GM12878 (cell line): ENCODE data around the gene HERC6. TPM values are rescaled to one million over a fixed set of nuclear protein-coding genes. Genes with fewer than 3 reads are reported as not detected.
"Not testable (repeated sequence)": the region's sequence is repeated elsewhere in the genome, so short reads cannot be mapped to it uniquely, and the experiment has no call there.

ENCODE experiments used
- ATAC-seq: fragments of 200-7000 bp; cut with Tn5 transposase; 3 replicates; pipeline ENCODE4 v1.9.1; 2020; ENCODE audit warnings: mild to moderate bottlenecking, moderate library complexity
- BruUV-seq: library from RNA; stranded (reverse); fragments of 400-500 nt; replicated peaks from 2 replicates; lab custom pipeline; 2021; lab: Mats Ljungman, UMichigan
- CTCF ChIA-PET: fragments of 300-600 bp; sonication (Branson Sonifier 250); formaldehyde crosslinking; extraction: SDS; loops from one replicate; lab custom pipeline; 2021; ENCODE audit warnings: inconsistent platforms; lab: Yijun Ruan, JAX
- POLR2A ChIA-PET: fragments of 350-600 bp; formaldehyde crosslinking; extraction: SDS; loops from one replicate; lab custom pipeline; 2021; ENCODE audit warnings: inconsistent platforms; lab: Charles Lee
- RAD21 ChIA-PET: fragments of 300-600 bp; sonication (Branson Sonifier 250); formaldehyde crosslinking; loops from one replicate; lab custom pipeline; 2023; ENCODE audit warnings: antibody characterized with exemption; ENCODE audit not compliant: unreplicated experiment; lab: Charles Lee
- SMC1A ChIA-PET: fragments of 300-600 bp; sonication (Branson Sonifier 250); formaldehyde crosslinking; loops from one replicate; lab custom pipeline; 2023; ENCODE audit not compliant: unreplicated experiment, uncharacterized antibody; lab: Charles Lee
- DNase-seq: peaks from one replicate; pipeline ENCODE4 v3.0.0-alpha.2; 2011; ENCODE audit warnings: low read depth, low spot score
- FAIRE-seq: peaks from 3 replicates; lab custom pipeline; 2011; peaks lifted over from hg19 to GRCh38; lab: Jason Lieb, UNC
- H2AFZ ChIP-seq: 2 replicates; pipeline ENCODE4 v1.6.0; 2011; ENCODE audit warnings: low read depth, low read length, control low read depth; ENCODE audit not compliant: control insufficient read depth
- H3K27ac ChIP-seq: 2 replicates; pipeline ENCODE4 v1.5.1; 2011; ENCODE audit warnings: control low read depth; ENCODE audit not compliant: control insufficient read depth, insufficient read depth
- H3K27me3 ChIP-seq, 2 experiments: replicated peaks in 1 of 2; 2 replicates each; pipeline versions ENCODE4 v1.6.0 to v1.6.1; 2011; ENCODE audit warnings: low read length in 1 of 2; ENCODE audit not compliant: control insufficient read depth in 2 of 2, insufficient read depth in 2 of 2
- H3K36me3 ChIP-seq, 2 experiments: 2 replicates each; pipeline ENCODE4 v1.5.1; 2011; ENCODE audit warnings: low read length in 1 of 2; ENCODE audit not compliant: control insufficient read depth in 2 of 2, insufficient read depth in 2 of 2
- H3K4me1 ChIP-seq: 2 replicates; pipeline ENCODE4 v1.6.1; 2011; ENCODE audit warnings: mild to moderate bottlenecking, low read length, moderate library complexity, mixed read lengths; ENCODE audit not compliant: control insufficient read depth, insufficient read depth
- H3K4me2 ChIP-seq: 2 replicates; pipeline ENCODE4 v1.6.0; 2011; ENCODE audit warnings: control low read depth; ENCODE audit not compliant: control insufficient read depth, insufficient read depth
- H3K4me3 ChIP-seq: fragments of 200-600 bp; sonication (generic); 2 replicates; pipeline ENCODE4 v1.5.1; 2016
- H3K79me2 ChIP-seq: 2 replicates; pipeline ENCODE4 v1.6.0; 2011; ENCODE audit warnings: low read length; ENCODE audit not compliant: control insufficient read depth, insufficient read depth
- H3K9ac ChIP-seq: 2 replicates; pipeline ENCODE4 v1.8.0; 2011; ENCODE audit warnings: low read length, control low read depth, mixed read lengths; ENCODE audit not compliant: control insufficient read depth, insufficient read depth
- H3K9me3 ChIP-seq: replicated peaks from 3 replicates; pipeline ENCODE4 v1.5.1; 2011; ENCODE audit warnings: mild to moderate bottlenecking, low read length; ENCODE audit not compliant: control insufficient read depth, insufficient read depth
- H4K20me1 ChIP-seq: 2 replicates; pipeline ENCODE4 v1.6.0; 2011; ENCODE audit not compliant: control insufficient read depth, insufficient read depth
- CREM ChIP-seq: IDR thresholded peaks from 2 replicates; pipeline ENCODE4 v1.6.1; 2014; ENCODE audit warnings: antibody characterized with exemption, low read depth
- EP300 ChIP-seq, 2 experiments: fragments of 150-350 bp in 1 of 2; IDR thresholded peaks; 2 replicates each; pipeline ENCODE4 v1.6.1; 2011 to 2012; ENCODE audit warnings: low read depth in 2 of 2, low read length in 2 of 2, borderline replicate concordance in 1 of 2, improper control_type of control experiment in 1 of 2, inconsistent platforms in 1 of 2; ENCODE audit not compliant: control insufficient read depth in 1 of 2
- KDM1A ChIP-seq: fragments of 200-600 bp; sonication (generic); IDR thresholded peaks from 2 replicates; pipeline ENCODE4 v1.6.1; 2016; ENCODE audit warnings: borderline replicate concordance
- POLR2A ChIP-seq: IDR thresholded peaks from 2 replicates; pipeline ENCODE4 v1.6.1; 2011; ENCODE audit warnings: low read depth, mild to moderate bottlenecking, low read length
- RUNX3 ChIP-seq: IDR thresholded peaks from 2 replicates; pipeline ENCODE4 v1.6.1; 2012; ENCODE audit warnings: low read length, inconsistent platforms
- WGBS: methylation state at CpG from one replicate; pipeline ENCODE4 v1.1.6; 2016; ENCODE audit warnings: low lambda C conversion rate; ENCODE audit not compliant: insufficient replicate concordance, insufficient coverage; ENCODE audit errors: missing lambda C conversion rate; 5-methylcytosine and 5-hydroxymethylcytosine counted together
- in situ Hi-C: fragments of 300-500 bp; cut with MboI; formaldehyde crosslinking; loops from 9 replicates; pipeline ENCODE4 v1.14.3; 2018; ENCODE audit warnings: mixed read lengths
- intact Hi-C: fragments of 100-400 bp; cut with micrococcal nuclease; formaldehyde crosslinking; loops from one replicate; pipeline ENCODE4 v1.14.2; 2022; ENCODE audit not compliant: unreplicated experiment
- polyA plus RNA-seq, 11 experiments: library from polyadenylated mRNA; depleted of rRNA in 4 of 11; unstranded in 6 of 11; stranded (reverse) in 5 of 11; fragments of >200 nt; fragmentation: Nextera tagmentation in 4 of 11; fragmentation: Illumina TruSeq in 1 of 11; extraction: Ambion mirVana in 4 of 11; extraction: Trizol in 1 of 11; gene quantifications; 1 replicate in 1 of 11; 2 replicates in 10 of 11; pipeline versions ENCODE4 v1.2.1 to v1.2.3, GENCODE V29; 2011 to 2016; ENCODE audit warnings: inconsistent platforms in 2 of 11, missing spikeins in 2 of 11, low read depth in 1 of 11
- total RNA-seq, 4 experiments: library from RNA; depleted of rRNA in 3 of 4; stranded (reverse); fragments of >200 nt in 3 of 4; fragmentation: Illumina TruSeq in 1 of 4; extraction: Trizol in 1 of 4; gene quantifications; 2 replicates each; pipeline versions ENCODE4 v1.2.1 to v1.2.3, GENCODE V29; 2013 to 2021
- TF ChIP-seq, protein P1 (sequence below): fragments of 450-650 bp; IDR thresholded peaks from 2 replicates; pipeline ENCODE4 v1.6.1; 2017; ENCODE audit warnings: mild to moderate bottlenecking, moderate library complexity
- TF ChIP-seq, protein P2 (sequence below): fragments of 150-350 bp; IDR thresholded peaks from 2 replicates; pipeline ENCODE4 v1.6.1; 2014; ENCODE audit warnings: mild to moderate bottlenecking, low read depth, low read length

HERC6 gene
- total and polyA plus RNA-seq, 10 of the 15 experiments (the other 5 are each of a cell fraction or from before 2014, with no cell fraction given) = 1.7 to 26.4 (median 5.9) TPM

DNA sequence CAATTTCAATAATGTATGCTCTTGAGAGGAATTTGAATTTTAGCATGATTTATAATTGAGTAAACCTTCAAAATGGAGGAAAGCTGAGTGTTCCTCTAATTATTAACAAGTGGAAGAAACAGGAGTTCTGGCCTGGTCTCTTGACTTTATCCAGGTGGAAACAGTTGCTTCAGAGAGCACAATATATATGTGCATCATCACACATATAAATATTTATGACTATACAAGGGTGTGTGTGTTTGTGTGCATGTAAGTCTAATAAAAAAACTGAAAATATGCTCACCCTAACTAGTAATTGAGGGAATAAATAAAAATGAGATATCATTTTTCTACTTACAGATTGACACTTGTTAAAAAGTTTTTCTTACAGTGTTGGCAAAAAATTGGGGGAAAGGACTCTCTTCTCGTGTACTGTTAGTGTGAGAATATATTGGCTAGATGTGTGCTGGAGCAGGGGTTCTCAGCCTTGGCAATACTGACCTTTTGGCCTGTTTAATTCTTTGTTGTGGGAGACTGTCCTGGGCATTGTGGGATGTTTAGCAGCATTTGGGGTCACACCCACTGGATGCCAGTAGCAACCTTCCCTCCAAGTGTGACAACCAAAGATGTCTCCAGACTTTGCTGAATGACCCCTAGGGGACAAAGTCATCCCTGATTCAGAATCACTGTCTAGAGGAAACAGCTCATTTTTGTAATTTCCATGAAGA lies 57.5 kb downstream of the HERC6 start (continued):
- TF ChIP-seq RUNX3 = no peak
- TF ChIP-seq EP300 (IDR thresholded peaks at IDR 0.05; ENCODE audit: borderline replicate concordance in 1 of 2, control insufficient read depth in 1 of 2, low read depth in 2 of 2, low read length in 2 of 2) = no peak
- TF ChIP-seq, protein P1, sequence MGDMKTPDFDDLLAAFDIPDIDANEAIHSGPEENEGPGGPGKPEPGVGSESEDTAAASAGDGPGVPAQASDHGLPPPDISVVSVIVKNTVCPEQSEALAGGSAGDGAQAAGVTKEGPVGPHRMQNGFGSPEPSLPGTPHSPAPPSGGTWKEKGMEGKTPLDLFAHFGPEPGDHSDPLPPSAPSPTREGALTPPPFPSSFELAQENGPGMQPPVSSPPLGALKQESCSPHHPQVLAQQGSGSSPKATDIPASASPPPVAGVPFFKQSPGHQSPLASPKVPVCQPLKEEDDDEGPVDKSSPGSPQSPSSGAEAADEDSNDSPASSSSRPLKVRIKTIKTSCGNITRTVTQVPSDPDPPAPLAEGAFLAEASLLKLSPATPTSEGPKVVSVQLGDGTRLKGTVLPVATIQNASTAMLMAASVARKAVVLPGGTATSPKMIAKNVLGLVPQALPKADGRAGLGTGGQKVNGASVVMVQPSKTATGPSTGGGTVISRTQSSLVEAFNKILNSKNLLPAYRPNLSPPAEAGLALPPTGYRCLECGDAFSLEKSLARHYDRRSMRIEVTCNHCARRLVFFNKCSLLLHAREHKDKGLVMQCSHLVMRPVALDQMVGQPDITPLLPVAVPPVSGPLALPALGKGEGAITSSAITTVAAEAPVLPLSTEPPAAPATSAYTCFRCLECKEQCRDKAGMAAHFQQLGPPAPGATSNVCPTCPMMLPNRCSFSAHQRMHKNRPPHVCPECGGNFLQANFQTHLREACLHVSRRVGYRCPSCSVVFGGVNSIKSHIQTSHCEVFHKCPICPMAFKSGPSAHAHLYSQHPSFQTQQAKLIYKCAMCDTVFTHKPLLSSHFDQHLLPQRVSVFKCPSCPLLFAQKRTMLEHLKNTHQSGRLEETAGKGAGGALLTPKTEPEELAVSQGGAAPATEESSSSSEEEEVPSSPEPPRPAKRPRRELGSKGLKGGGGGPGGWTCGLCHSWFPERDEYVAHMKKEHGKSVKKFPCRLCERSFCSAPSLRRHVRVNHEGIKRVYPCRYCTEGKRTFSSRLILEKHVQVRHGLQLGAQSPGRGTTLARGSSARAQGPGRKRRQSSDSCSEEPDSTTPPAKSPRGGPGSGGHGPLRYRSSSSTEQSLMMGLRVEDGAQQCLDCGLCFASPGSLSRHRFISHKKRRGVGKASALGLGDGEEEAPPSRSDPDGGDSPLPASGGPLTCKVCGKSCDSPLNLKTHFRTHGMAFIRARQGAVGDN = no peak
- TF ChIP-seq POLR2A = no peak
- TF ChIP-seq CREM = no peak
- TF ChIP-seq, protein P2, sequence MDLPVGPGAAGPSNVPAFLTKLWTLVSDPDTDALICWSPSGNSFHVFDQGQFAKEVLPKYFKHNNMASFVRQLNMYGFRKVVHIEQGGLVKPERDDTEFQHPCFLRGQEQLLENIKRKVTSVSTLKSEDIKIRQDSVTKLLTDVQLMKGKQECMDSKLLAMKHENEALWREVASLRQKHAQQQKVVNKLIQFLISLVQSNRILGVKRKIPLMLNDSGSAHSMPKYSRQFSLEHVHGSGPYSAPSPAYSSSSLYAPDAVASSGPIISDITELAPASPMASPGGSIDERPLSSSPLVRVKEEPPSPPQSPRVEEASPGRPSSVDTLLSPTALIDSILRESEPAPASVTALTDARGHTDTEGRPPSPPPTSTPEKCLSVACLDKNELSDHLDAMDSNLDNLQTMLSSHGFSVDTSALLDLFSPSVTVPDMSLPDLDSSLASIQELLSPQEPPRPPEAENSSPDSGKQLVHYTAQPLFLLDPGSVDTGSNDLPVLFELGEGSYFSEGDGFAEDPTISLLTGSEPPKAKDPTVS = no peak
- TF ChIP-seq KDM1A = no peak

DNA sequence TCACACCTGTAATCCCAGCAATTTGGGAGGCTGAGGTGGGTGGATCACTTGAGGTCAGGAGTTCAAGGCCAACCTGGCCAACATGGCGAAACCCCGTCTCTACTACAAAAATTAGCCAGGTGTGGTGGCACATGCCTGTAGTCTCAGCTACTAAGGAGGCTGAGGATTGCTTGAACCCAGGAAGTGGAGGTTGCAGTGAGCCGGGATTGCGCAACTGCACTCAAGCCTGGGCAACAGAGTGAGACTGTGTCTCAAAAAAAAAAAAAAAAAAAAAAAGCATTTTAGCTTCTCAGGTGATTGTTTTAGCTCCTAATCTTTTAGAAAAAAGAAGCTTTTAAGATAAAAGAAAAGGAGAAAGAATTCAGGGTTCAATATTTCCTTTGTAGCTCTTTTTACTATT lies 59.2 kb downstream of the HERC6 start:
- H3K4me3 ChIP-seq, ATAC-seq, H3K27ac ChIP-seq, in situ Hi-C loops, BruUV-seq, H3K9me3 ChIP-seq, H2AFZ ChIP-seq, H3K79me2 ChIP-seq, DNase-seq, H3K4me2 ChIP-seq, FAIRE-seq, H3K4me1 ChIP-seq, H3K9ac ChIP-seq, intact Hi-C loops, H4K20me1 ChIP-seq, H3K27me3 ChIP-seq: not testable (repeated sequence)
- ChIA-PET SMC1A (interaction anchor here (1.1 to 2.3 kb wide), 5 partner anchors 9 to 25 kb away, joined by 3 to 11 read pairs (median 6); partner anchors contain the start of gene HERC5), CTCF (interaction anchor here (0.9 to 1.6 kb wide), 5 partner anchors 11 to 219 kb away, joined by 3 to 5 read pairs (median 4); partner anchors contain the start of gene HERC6), RAD21 (interaction anchor here (0.7 to 1.5 kb wide), 4 partner anchors 17 to 1012 kb away, joined by 3 to 5 read pairs (median 4); partner anchors contain the start of gene HERC5), POLR2A (interaction anchor here (0.6 to 1.8 kb wide), 3 partner anchors 14 to 378 kb away, joined by 3 to 4 read pairs (median 3); no protein-coding TSS in a partner anchor)
- H3K36me3 ChIP-seq = peaks cover 0 to 11% of the 10 kb centered on the region in 2 experiments; a peak in 2 of 4 replicates
- 86% methylated on average over 4 of the region's 4 CpGs for WGBS
